ENCODE results near the gene CDC25A. TPM values are rescaled to one million over a fixed set of nuclear protein-coding genes. Genes with fewer than 3 reads are reported as not detected.

Gene CDC25A
- total RNA-seq, 4 donors from 2014 or later: 0.45 to 1.0 (median 0.77) TPM

GRCh38 chr3:48140336-48140757 is 47.9 kb downstream of the CDC25A start:
- 44 to 46% methylated on average over 9 of the region's 9 CpGs for whole genome bisulfite sequencing, 2 donors
- no peak for TF ChIP-seq CTCF (IDR thresholded peaks at IDR 0.05)
- TF ChIP-seq POLR2A (IDR thresholded peaks at IDR 0.05): no peak
- intact Hi-C loops (cut with DNase I; ENCODE audit: low total_unique reads): loop anchor here (10.0 kb wide), 1 partner anchor 136 kb away; no protein-coding TSS in a partner anchor
- no peak overlapping the region for H3K4me3 ChIP-seq (ENCODE audit: low read depth, poor library complexity, severe bottlenecking)
- no peak for DNase-seq (ENCODE audit: low spot score in 2 of 2)

- 75 to 94% methylated on average over 7 of the region's 7 CpGs for WGBS, 2 donors
- H3K4me3 ChIP-seq (ENCODE audit: low read depth, poor library complexity, severe bottlenecking): no peak overlapping the region
- DNase-seq (ENCODE audit: low spot score in 2 of 2): no peak
- intact Hi-C loops (cut with DNase I; ENCODE audit: low total_unique reads): no loop called here
- TF ChIP-seq POLR2A (IDR thresholded peaks at IDR 0.05): no peak
- no peak for TF ChIP-seq CTCF (IDR thresholded peaks at IDR 0.05)
Observed at GRCh38 chr3:48137425-48137999, 50.7 kb downstream of the CDC25A start.

- TF ChIP-seq CTCF (IDR thresholded peaks at IDR 0.05): no peak
- no peak for TF ChIP-seq POLR2A (IDR thresholded peaks at IDR 0.05)
- intact Hi-C loops (cut with DNase I; ENCODE audit: low total_unique reads): no loop called here
- no peak overlapping the region for H3K4me3 ChIP-seq (ENCODE audit: low read depth, poor library complexity, severe bottlenecking)
- 81 to 85% methylated on average over 8 of the region's 8 CpGs for WGBS, 2 donors
- no peak for DNase-seq (ENCODE audit: low spot score in 2 of 2)
Observed at GRCh38 chr3:48135552-48136495, 52.4 kb downstream of the CDC25A start.

- no peak overlapping the region for H3K4me3 ChIP-seq (ENCODE audit: low read depth, poor library complexity, severe bottlenecking)
- TF ChIP-seq CTCF (IDR thresholded peaks at IDR 0.05) (no peak), POLR2A (IDR thresholded peaks at IDR 0.05) (no peak)
- intact Hi-C loops (cut with DNase I; ENCODE audit: low total_unique reads): no loop called here
- DNase-seq (ENCODE audit: low spot score in 2 of 2): peak; percentile 27 to 89
- 47 to 56% methylated on average over 6 to 8 of the region's 8 CpGs for WGBS, 2 donors
Observed at GRCh38 chr3:48130321-48130904, 57.8 kb downstream of the CDC25A start.

GRCh38 chr3:48129921-48130320 is 58.3 kb downstream of the CDC25A start:
- TF ChIP-seq POLR2A (IDR thresholded peaks at IDR 0.05): no peak
- no peak for TF ChIP-seq CTCF (IDR thresholded peaks at IDR 0.05)
- no peak for DNase-seq (ENCODE audit: low spot score in 2 of 2)
- no peak overlapping the region for H3K4me3 ChIP-seq (ENCODE audit: low read depth, poor library complexity, severe bottlenecking)
- WGBS, 2 donors: 60 to 62% methylated on average over 2 of the region's 2 CpGs
- intact Hi-C loops (cut with DNase I; ENCODE audit: low total_unique reads): loop anchor here (10.0 kb wide), 1 partner anchor 65 kb away; no protein-coding TSS in a partner anchor

All from lower leg skin (tissue), 4 donors.